Ovary (tissue), 9 donors: ENCODE results near the gene XRCC6. TPM values are rescaled to one million over a fixed set of nuclear protein-coding genes. Genes with fewer than 3 reads are reported as not detected.

Source experiments
- DNase-seq, 5 donors: peaks; one replicate each; pipeline ENCODE4 v3.0.0-alpha.2; 2019 to 2020
- H3K27ac ChIP-seq, 2 donors: fragments of 200-600 bp; one replicate each; pipeline versions ENCODE4 v1.5.1 to v1.8.0; 2019 to 2022
- H3K27me3 ChIP-seq: fragments of 200-600 bp; one replicate; pipeline ENCODE4 v1.8.0; 2022
- H3K36me3 ChIP-seq: fragments of 200-600 bp; sonication (generic); one replicate; pipeline ENCODE4 v1.5.1; 2019
- H3K4me1 ChIP-seq: one replicate; pipeline ENCODE4 v1.8.1; 2013; ENCODE audit warnings: mild to moderate bottlenecking, moderate library complexity; ENCODE audit not compliant: insufficient read depth
- H3K4me3 ChIP-seq: fragments of 200-600 bp; sonication (generic); one replicate; pipeline ENCODE4 v1.5.1; 2017
- H3K9me3 ChIP-seq, 2 donors: fragments of 200-600 bp in 1 of 2; sonication (generic) in 1 of 2; one replicate each; pipeline versions ENCODE4 v1.5.1 to v1.8.1; 2013 to 2019; ENCODE audit warnings: mild to moderate bottlenecking in 1 of 2, moderate library complexity in 1 of 2
- CTCF ChIP-seq, 3 donors: fragments of 450-650 bp in 2 of 3; fragments of 200-600 bp in 1 of 3; IDR thresholded peaks; one replicate each; pipeline versions ENCODE4 v1.5.1 to v1.8.0; 2016 to 2022; ENCODE audit warnings: antibody characterized with exemption in 3 of 3, mild to moderate bottlenecking in 1 of 3
- EP300 ChIP-seq: sonication (generic); formaldehyde crosslinking; IDR thresholded peaks from one replicate; pipeline ENCODE4 v1.6.1; 2017; ENCODE audit warnings: antibody characterized with exemption
- POLR2A ChIP-seq: fragments of 450-650 bp; IDR thresholded peaks from one replicate; pipeline ENCODE4 v1.6.1; 2017; ENCODE audit warnings: antibody characterized with exemption, mild to moderate bottlenecking, moderate library complexity
- WGBS, 3 donors: extraction: QIAGEN DNeasy Blood & Tissue Kit in 1 of 3; methylation state at CpG; one replicate each; pipeline versions ENCODE4 v1.1.5 to v1.1.7; 2013 to 2017; 5-methylcytosine and 5-hydroxymethylcytosine counted together
- intact Hi-C, 4 donors: fragments of 100-400 bp; cut with DNase I; formaldehyde crosslinking; loops; one replicate each; pipeline versions ENCODE4 v1.11.0 to v1.15.1; 2022 to 2023
- polyA plus RNA-seq, 2 donors: library from polyadenylated mRNA; stranded (reverse); fragments of 200-250 nt in 1 of 2; fragments of 350-450 nt in 1 of 2; fragmentation: Illumina TruSeq in 1 of 2; extraction: RNeasy Lipid Tissue Mini Kit (QIAGEN cat#74804) in 1 of 2; gene quantifications; one replicate each; pipeline ENCODE4 v1.2.3, GENCODE V29; 2013 to 2014
- total RNA-seq, 7 donors: library from RNA; depleted of rRNA in 2 of 7; stranded (reverse); fragments of >200 nt in 2 of 7; fragmentation: NEBNext Ultra II Directional in 3 of 7; extraction: Animal tissue kit (Norgen Biotek cat#: 25700) in 3 of 7; gene quantifications; one replicate each; pipeline versions ENCODE4 v1.1.0 to v1.2.4, GENCODE V29; 2016 to 2023
- donor health status: DM: no; HTN: no; CAD: no; lungs with moderate emphysema.
- donor health status: DM: no; HTN: no; CAD: no.
- donor health status: Bipolar disorder and iron deficiency.
- donor health status: DM: yes; HTN: yes; CAD: no.
- donor health status: DM: no; HTN: no; CAD: no.
- donor health status: DM: yes; HTN: yes; CAD: no.

XRCC6 gene
- total and polyA plus RNA-seq, 9 donors = 147 to 380 (median 200) TPM

GRCh38 chr22:41612603-41613306, 8.3 kb upstream of the XRCC6 start:
- intact Hi-C loops = no loop called here
- Histone ChIP-seq H3K9me3 (no peaks in the 10 kb centered on the region), H3K4me1 (no peaks in the 10 kb centered on the region), H3K4me3 (no peak overlapping the region), H3K27ac (no peak overlapping the region), H3K27me3 (no peaks in the 10 kb centered on the region), H3K36me3 (no peaks in the 10 kb centered on the region)
- WGBS, 3 donors = 55 to 58% (median 57%) methylated on average over 6 of the region's 6 CpGs
- no peak for TF ChIP-seq CTCF (IDR thresholded peaks at IDR 0.05)
- TF ChIP-seq EP300 = no peak
- no peak for TF ChIP-seq POLR2A
- DNase-seq = peak in 1 of 5 donors; percentile 20

GRCh38 chr22:41613456-41613855, 7.6 kb upstream of the XRCC6 start:
- no peaks in the 10 kb centered on the region for H3K9me3 ChIP-seq
- TF ChIP-seq POLR2A (no peak), CTCF (IDR thresholded peaks at IDR 0.05) (no peak), EP300 (no peak)
- H3K4me3 ChIP-seq = no peak overlapping the region
- 92 to 96% (median 93%) methylated on average over 2 of the region's 2 CpGs for WGBS, 3 donors
- H3K36me3 ChIP-seq = no peaks in the 10 kb centered on the region
- DNase-seq = no peak
- intact Hi-C loops = no loop called here
- no peaks in the 10 kb centered on the region for H3K27me3 ChIP-seq
- H3K27ac ChIP-seq = no peak overlapping the region
- no peaks in the 10 kb centered on the region for H3K4me1 ChIP-seq

- TF ChIP-seq POLR2A (no peak), CTCF (IDR thresholded peaks at IDR 0.05) (peak in 1 of 3 donors; percentile 5)
- peak overlapping the region; percentile 87 to 94 for H3K27ac ChIP-seq
- H3K9me3 ChIP-seq = no peaks in the 10 kb centered on the region
- H3K4me3 ChIP-seq = peak overlapping the region; percentile 90
- H3K27me3 ChIP-seq = no peaks in the 10 kb centered on the region
- H3K36me3 ChIP-seq = no peaks in the 10 kb centered on the region
- peaks cover 4% of the 10 kb centered on the region for H3K4me1 ChIP-seq
- peak; percentile 26 to 63 (median 61) for DNase-seq
- 2% methylated on average over 23 to 24 of the region's 24 CpGs for WGBS, 3 donors
- intact Hi-C loops = no loop called here
These were observed 1.0 kb upstream of the XRCC6 start for GRCh38 chr22:41619979-41620588.

- DNase-seq = no peak
- intact Hi-C loops = no loop called here
- H3K4me1 ChIP-seq = peaks cover 4% of the 10 kb centered on the region
These were observed 451 bp upstream of the XRCC6 start, which contains the start of gene DESI1 for GRCh38 chr22:41620589-41621098. DESI1 (minus strand) TSS chr22:41621043; CDS start chr22:41620839, 204 bp downstream.

More at GRCh38 chr22:41620589-41621098, 451 bp upstream of the XRCC6 start, which contains the start of gene DESI1:
- TF ChIP-seq POLR2A (no peak), EP300 (no peak), CTCF (IDR thresholded peaks at IDR 0.05) (no peak)
- Histone ChIP-seq H3K9me3 (no peaks in the 10 kb centered on the region), H3K4me3 (peak within 1 kb of the TSS; percentile 90), H3K27ac (peak within 1 kb of the TSS; percentile 91 to 94), H3K27me3 (no peaks in the 10 kb centered on the region), H3K36me3 (no peaks in the 10 kb centered on the region)
- 0% methylated on average over 38 to 40 of the region's 40 CpGs for WGBS, 3 donors
